Measurements from ENCODE around the gene GPC5.

The GPC5 gene

DNA sequence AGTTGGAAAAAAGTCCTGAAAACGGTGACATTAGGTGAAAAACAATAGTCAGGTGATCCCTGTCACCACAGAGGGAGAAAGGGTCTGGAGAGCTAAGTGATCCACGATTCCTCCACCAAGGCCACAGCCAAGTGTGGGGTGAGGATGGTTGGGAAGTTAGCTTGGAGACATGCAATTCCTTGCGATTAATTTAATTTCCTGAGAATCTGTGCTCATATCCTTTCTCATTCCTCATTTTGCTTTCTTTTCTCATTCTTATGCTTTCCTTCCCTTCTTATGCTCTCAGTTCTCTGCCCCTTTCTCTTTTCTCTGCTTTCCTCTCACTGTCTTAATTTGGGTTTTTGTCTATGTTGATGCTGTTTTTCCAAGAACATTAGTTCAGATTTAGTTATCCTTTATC is 68.8 kb downstream of the GPC5 start:
- no peak overlapping the region for H3K9ac ChIP-seq (ENCODE audit: low read length)
- no peak for DNase-seq (ENCODE audit: low read depth)
- no peaks in the 10 kb centered on the region for H3K9me3 ChIP-seq (ENCODE audit: control insufficient read depth, low read length)
- no peaks in the 10 kb centered on the region for H3K36me3 ChIP-seq (ENCODE audit: control insufficient read depth, insufficient read depth, low read length, severe bottlenecking)
- H3K27me3 ChIP-seq (replicated peaks; ENCODE audit: control insufficient read depth, insufficient read depth, low read length), result no peaks in the 10 kb centered on the region
- no peak overlapping the region for H3K4me3 ChIP-seq (ENCODE audit: low read length)
- no peaks in the 10 kb centered on the region for H3K4me1 ChIP-seq (ENCODE audit: control insufficient read depth, insufficient read depth, low read length)

DNA sequence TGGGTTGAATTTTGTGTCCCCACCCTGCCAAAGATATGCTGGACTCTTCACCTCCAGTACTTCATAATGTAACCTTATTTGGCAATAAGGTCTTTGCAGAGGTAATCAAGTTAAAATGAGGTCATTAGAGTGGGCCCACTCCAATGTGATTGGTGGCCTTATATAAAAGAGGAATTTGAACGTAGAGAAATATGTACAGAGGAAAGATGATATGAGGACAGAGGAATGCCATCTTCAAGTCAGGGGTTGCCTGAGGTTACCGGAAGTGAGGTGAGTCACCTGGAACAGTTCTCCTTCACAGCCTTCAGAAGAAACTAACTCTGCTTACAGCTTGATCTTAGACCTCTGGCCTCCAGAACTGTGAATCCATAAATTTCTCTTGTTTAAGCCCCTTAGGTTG is 69.9 kb downstream of the GPC5 start:
- no peak for DNase-seq (ENCODE audit: low read depth)
- no peaks in the 10 kb centered on the region for H3K4me1 ChIP-seq (ENCODE audit: control insufficient read depth, insufficient read depth, low read length)
- no peaks in the 10 kb centered on the region for H3K36me3 ChIP-seq (ENCODE audit: control insufficient read depth, insufficient read depth, low read length, severe bottlenecking)
- H3K27me3 ChIP-seq (replicated peaks; ENCODE audit: control insufficient read depth, insufficient read depth, low read length), result no peaks in the 10 kb centered on the region
- no peaks in the 10 kb centered on the region for H3K9me3 ChIP-seq (ENCODE audit: control insufficient read depth, low read length)
- no peak overlapping the region for H3K9ac ChIP-seq (ENCODE audit: low read length)
- no peak overlapping the region for H3K4me3 ChIP-seq (ENCODE audit: low read length)

DNA sequence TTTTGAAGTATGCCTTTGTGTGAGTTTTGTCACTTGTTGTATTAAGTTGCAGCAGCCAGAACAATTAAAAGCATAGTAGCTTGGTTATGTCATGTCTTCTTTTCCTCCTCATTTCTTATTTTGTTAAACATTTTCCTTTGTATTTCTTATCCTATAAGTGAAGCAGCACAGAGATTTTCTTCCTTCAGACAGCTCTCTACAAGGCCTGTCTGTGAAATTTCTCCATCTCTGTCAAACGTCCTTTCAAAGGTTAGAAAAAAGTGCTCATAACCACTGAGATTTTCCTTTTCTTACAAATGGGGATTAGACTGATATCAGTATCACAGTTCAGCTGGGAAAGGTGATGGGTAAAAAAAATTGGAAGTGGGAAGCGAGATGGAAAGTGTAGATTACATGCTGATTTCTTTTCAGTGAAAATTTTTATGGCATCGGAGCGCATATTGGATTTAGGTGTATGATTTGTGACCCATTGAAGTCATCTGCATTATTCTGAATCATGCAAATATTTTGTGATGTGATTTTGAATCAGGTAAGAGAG is 71.7 kb downstream of the GPC5 start:
- H3K36me3 ChIP-seq (ENCODE audit: control insufficient read depth, insufficient read depth, low read length, severe bottlenecking), result no peaks in the 10 kb centered on the region
- H3K9me3 ChIP-seq (ENCODE audit: control insufficient read depth, low read length), result no peaks in the 10 kb centered on the region
- no peak overlapping the region for H3K4me3 ChIP-seq (ENCODE audit: low read length)
- no peaks in the 10 kb centered on the region for H3K4me1 ChIP-seq (ENCODE audit: control insufficient read depth, insufficient read depth, low read length)
- H3K9ac ChIP-seq (ENCODE audit: low read length), result no peak overlapping the region
- DNase-seq (ENCODE audit: low read depth), result no peak
- H3K27me3 ChIP-seq (replicated peaks; ENCODE audit: control insufficient read depth, insufficient read depth, low read length), result no peaks in the 10 kb centered on the region

GRCh38 chr13:91470681-91471080 is 72.3 kb downstream of the GPC5 start:
- Histone ChIP-seq H3K9me3 (ENCODE audit: control insufficient read depth, low read length) (no peaks in the 10 kb centered on the region), H3K4me1 (ENCODE audit: control insufficient read depth, insufficient read depth, low read length) (no peaks in the 10 kb centered on the region), H3K4me3 (ENCODE audit: low read length) (no peak overlapping the region), H3K9ac (ENCODE audit: low read length) (no peak overlapping the region), H3K27me3 (replicated peaks; ENCODE audit: control insufficient read depth, insufficient read depth, low read length) (no peaks in the 10 kb centered on the region), H3K36me3 (ENCODE audit: control insufficient read depth, insufficient read depth, low read length, severe bottlenecking) (no peaks in the 10 kb centered on the region)
- DNase-seq (ENCODE audit: low read depth), result no peak

DNA sequence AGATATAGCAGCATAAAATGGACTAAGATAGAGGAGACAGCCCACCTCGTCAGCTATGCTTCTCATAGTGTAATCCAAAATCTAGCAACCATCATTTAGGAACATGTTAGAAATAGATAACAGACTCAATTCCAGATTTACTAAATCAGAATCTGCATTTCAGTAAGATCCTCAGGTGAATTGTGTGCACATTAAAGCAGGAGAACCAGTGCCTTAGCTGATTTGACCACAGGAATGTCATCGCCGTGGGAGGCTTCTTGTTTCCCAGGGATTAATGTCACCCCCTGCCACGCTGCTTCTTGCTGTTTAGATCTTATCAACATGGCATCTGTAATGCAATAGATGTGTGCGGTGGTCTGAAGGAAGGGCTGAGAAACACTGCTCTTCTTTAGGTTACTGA is 84.0 kb downstream of the GPC5 start:
- no peaks in the 10 kb centered on the region for H3K36me3 ChIP-seq (ENCODE audit: control insufficient read depth, insufficient read depth, low read length, severe bottlenecking)
- H3K4me3 ChIP-seq (ENCODE audit: low read length), result no peak overlapping the region
- H3K4me1 ChIP-seq (ENCODE audit: control insufficient read depth, insufficient read depth, low read length), result no peaks in the 10 kb centered on the region
- H3K9me3 ChIP-seq (ENCODE audit: control insufficient read depth, low read length), result no peaks in the 10 kb centered on the region
- no peak overlapping the region for H3K9ac ChIP-seq (ENCODE audit: low read length)
- no peak for DNase-seq (ENCODE audit: low read depth)
- H3K27me3 ChIP-seq (replicated peaks; ENCODE audit: control insufficient read depth, insufficient read depth, low read length), result no peaks in the 10 kb centered on the region

DNA sequence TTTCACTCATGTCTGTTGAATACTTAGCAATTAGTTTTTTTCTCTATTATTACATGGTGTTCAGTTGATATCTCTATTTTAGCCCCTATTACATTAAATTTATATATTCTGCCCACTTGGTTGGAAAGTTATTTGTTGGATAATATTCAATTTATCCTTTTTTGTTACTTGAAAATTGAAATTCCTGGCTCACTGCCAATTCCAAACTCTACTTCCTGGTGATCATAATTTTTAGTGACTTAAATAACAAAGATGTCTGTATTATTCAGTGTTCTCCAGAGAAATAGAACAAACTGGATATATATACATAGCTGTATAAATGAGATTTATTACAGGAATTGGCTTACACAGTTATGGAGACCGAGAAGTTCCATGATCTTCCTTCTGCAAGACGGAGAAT is 93.6 kb downstream of the GPC5 start:
- DNase-seq (ENCODE audit: low read depth), result no peak
- Histone ChIP-seq H3K36me3 (ENCODE audit: control insufficient read depth, insufficient read depth, low read length, severe bottlenecking) (no peaks in the 10 kb centered on the region), H3K27me3 (replicated peaks; ENCODE audit: control insufficient read depth, insufficient read depth, low read length) (no peaks in the 10 kb centered on the region), H3K9ac (ENCODE audit: low read length) (no peak overlapping the region), H3K4me1 (ENCODE audit: control insufficient read depth, insufficient read depth, low read length) (no peaks in the 10 kb centered on the region), H3K4me3 (ENCODE audit: low read length) (no peak overlapping the region), H3K9me3 (ENCODE audit: control insufficient read depth, low read length) (no peaks in the 10 kb centered on the region)

- no peak for DNase-seq (ENCODE audit: low read depth)
- Histone ChIP-seq H3K9ac (ENCODE audit: low read length) (no peak overlapping the region), H3K4me3 (ENCODE audit: low read length) (no peak overlapping the region), H3K4me1 (ENCODE audit: control insufficient read depth, insufficient read depth, low read length) (no peaks in the 10 kb centered on the region), H3K27me3 (replicated peaks; ENCODE audit: control insufficient read depth, insufficient read depth, low read length) (no peaks in the 10 kb centered on the region), H3K9me3 (ENCODE audit: control insufficient read depth, low read length) (no peaks in the 10 kb centered on the region), H3K36me3 (ENCODE audit: control insufficient read depth, insufficient read depth, low read length, severe bottlenecking) (no peaks in the 10 kb centered on the region)
Observed at GRCh38 chr13:91493442-91493841, 95.0 kb downstream of the GPC5 start.

DNA sequence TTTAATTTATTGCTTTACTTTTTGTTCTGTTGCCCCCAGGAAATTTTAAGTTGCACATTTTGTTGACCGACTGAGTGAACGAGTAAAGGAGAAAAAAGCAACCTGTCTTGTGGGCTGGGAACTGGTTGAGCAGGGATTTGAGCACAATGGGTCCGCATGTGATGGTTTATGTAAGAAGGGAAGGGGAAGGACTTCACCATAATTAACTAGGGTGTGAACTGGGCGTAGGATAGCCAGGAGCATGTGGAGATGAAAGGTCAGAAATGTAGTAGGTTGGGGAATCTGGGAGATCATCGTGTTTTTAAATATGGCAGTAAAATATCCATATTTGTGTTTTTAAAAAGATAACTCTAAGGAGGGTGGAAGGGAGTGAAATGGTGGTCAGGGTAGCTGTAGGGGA is 99.9 kb downstream of the GPC5 start:
- no peak for DNase-seq (ENCODE audit: low read depth)
- Histone ChIP-seq H3K9me3 (ENCODE audit: control insufficient read depth, low read length) (no peaks in the 10 kb centered on the region), H3K27me3 (replicated peaks; ENCODE audit: control insufficient read depth, insufficient read depth, low read length) (no peaks in the 10 kb centered on the region), H3K9ac (ENCODE audit: low read length) (no peak overlapping the region), H3K4me1 (ENCODE audit: control insufficient read depth, insufficient read depth, low read length) (no peaks in the 10 kb centered on the region), H3K36me3 (ENCODE audit: control insufficient read depth, insufficient read depth, low read length, severe bottlenecking) (no peaks in the 10 kb centered on the region), H3K4me3 (ENCODE audit: low read length) (no peak overlapping the region)

GRCh38 chr13:91504216-91504615 is 105.8 kb downstream of the GPC5 start:
- Histone ChIP-seq H3K4me1 (ENCODE audit: control insufficient read depth, insufficient read depth, low read length) (no peaks in the 10 kb centered on the region), H3K27me3 (replicated peaks; ENCODE audit: control insufficient read depth, insufficient read depth, low read length) (no peaks in the 10 kb centered on the region), H3K36me3 (ENCODE audit: control insufficient read depth, insufficient read depth, low read length, severe bottlenecking) (no peaks in the 10 kb centered on the region), H3K9ac (ENCODE audit: low read length) (no peak overlapping the region), H3K4me3 (ENCODE audit: low read length) (no peak overlapping the region), H3K9me3 (ENCODE audit: control insufficient read depth, low read length) (no peaks in the 10 kb centered on the region)
- DNase-seq (ENCODE audit: low read depth), result no peak

DNA sequence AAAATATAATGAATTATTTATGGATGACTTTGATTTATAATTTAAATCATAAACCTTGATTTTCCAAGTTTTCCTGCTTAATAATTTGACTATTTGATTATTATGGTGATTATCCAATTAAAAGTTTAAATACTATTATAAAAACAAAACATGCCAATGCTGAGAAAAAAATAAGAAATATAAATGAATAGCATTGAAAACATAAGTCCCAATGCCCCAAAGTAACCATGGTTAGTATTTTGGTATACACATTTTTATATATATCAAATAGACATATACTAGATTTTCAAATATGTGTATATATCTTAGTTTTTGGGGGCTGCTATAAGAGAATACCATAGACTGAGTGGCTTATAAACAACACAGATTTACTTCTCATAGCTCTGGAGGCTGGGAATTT is 108.3 kb downstream of the GPC5 start:
- H3K36me3 ChIP-seq (ENCODE audit: control insufficient read depth, insufficient read depth, low read length, severe bottlenecking), result no peaks in the 10 kb centered on the region
- no peak for DNase-seq (ENCODE audit: low read depth)
- H3K4me1 ChIP-seq (ENCODE audit: control insufficient read depth, insufficient read depth, low read length), result no peaks in the 10 kb centered on the region
- no peaks in the 10 kb centered on the region for H3K27me3 ChIP-seq (replicated peaks; ENCODE audit: control insufficient read depth, insufficient read depth, low read length)
- H3K9me3 ChIP-seq (ENCODE audit: control insufficient read depth, low read length), result no peaks in the 10 kb centered on the region
- H3K9ac ChIP-seq (ENCODE audit: low read length), result no peak overlapping the region
- H3K4me3 ChIP-seq (ENCODE audit: low read length), result no peak overlapping the region

GRCh38 chr13:91510058-91510457 is 111.6 kb downstream of the GPC5 start:
- DNase-seq (ENCODE audit: low read depth), result no peak
- H3K4me3 ChIP-seq (ENCODE audit: low read length), result no peak overlapping the region
- no peaks in the 10 kb centered on the region for H3K4me1 ChIP-seq (ENCODE audit: control insufficient read depth, insufficient read depth, low read length)
- H3K9me3 ChIP-seq (ENCODE audit: control insufficient read depth, low read length), result no peaks in the 10 kb centered on the region
- no peaks in the 10 kb centered on the region for H3K27me3 ChIP-seq (replicated peaks; ENCODE audit: control insufficient read depth, insufficient read depth, low read length)
- no peak overlapping the region for H3K9ac ChIP-seq (ENCODE audit: low read length)
- H3K36me3 ChIP-seq (ENCODE audit: control insufficient read depth, insufficient read depth, low read length, severe bottlenecking), result no peaks in the 10 kb centered on the region

DNA sequence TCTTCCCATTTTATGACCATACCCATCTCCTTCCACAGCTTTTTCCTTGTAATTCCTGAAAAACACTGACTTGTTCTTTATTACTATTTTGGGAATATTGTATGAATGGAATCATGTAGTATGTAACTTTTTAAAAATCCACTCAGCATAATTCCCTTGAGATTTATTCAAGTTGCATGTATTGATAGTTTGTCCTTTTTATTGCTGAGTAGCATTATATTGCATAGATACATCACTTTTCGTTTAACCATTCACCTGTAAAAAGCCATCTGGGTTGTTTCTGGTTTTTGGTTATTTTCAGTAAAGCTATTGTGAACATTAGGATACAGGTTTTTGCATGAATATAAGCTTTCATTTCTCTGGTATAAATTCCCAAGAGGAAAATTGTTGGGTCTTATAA is 115.4 kb downstream of the GPC5 start:
- H3K9me3 ChIP-seq (ENCODE audit: control insufficient read depth, low read length), result no peaks in the 10 kb centered on the region

More for the DNA sequence above, 115.4 kb downstream of the GPC5 start:
- Histone ChIP-seq H3K4me1 (ENCODE audit: control insufficient read depth, insufficient read depth, low read length) (no peaks in the 10 kb centered on the region), H3K9ac (ENCODE audit: low read length) (no peak overlapping the region), H3K36me3 (ENCODE audit: control insufficient read depth, insufficient read depth, low read length, severe bottlenecking) (no peaks in the 10 kb centered on the region), H3K4me3 (ENCODE audit: low read length) (no peak overlapping the region), H3K27me3 (replicated peaks; ENCODE audit: control insufficient read depth, insufficient read depth, low read length) (no peaks in the 10 kb centered on the region)
- DNase-seq (ENCODE audit: low read depth), result no peak

Measured in adipocyte (in vitro differentiated cells).